Osteocyte (in vitro differentiated cells): ENCODE measurements around the gene SLC12A2. TPM values are rescaled to one million over a fixed set of nuclear protein-coding genes. Genes with fewer than 3 reads are reported as not detected.

Source experiments
- DNase-seq: peaks from one replicate; pipeline ENCODE4 v3.0.0; 2021; ENCODE audit warnings: mixed read lengths; ENCODE audit not compliant: unreplicated experiment; ENCODE audit errors: extremely low spot score
- H3K27ac Mint-ChIP-seq: one replicate; pipeline ENCODE4 v1.8.0; 2021; ENCODE audit warnings: mild to moderate bottlenecking, mixed read lengths; ENCODE audit not compliant: unreplicated experiment
- H3K27me3 Mint-ChIP-seq: one replicate; pipeline ENCODE4 v1.8.0; 2021; ENCODE audit warnings: mixed read lengths; ENCODE audit not compliant: unreplicated experiment
- H3K36me3 Mint-ChIP-seq: one replicate; pipeline ENCODE4 v1.8.0; 2021; ENCODE audit warnings: mixed read lengths; ENCODE audit not compliant: unreplicated experiment
- H3K4me1 Mint-ChIP-seq: one replicate; pipeline ENCODE4 v1.8.0; 2021; ENCODE audit warnings: mixed read lengths; ENCODE audit not compliant: unreplicated experiment
- H3K4me3 Mint-ChIP-seq: one replicate; pipeline ENCODE4 v1.8.0; 2021; ENCODE audit warnings: mild to moderate bottlenecking, moderate library complexity, mixed read lengths; ENCODE audit not compliant: unreplicated experiment
- H3K9me3 Mint-ChIP-seq: one replicate; pipeline ENCODE4 v1.8.0; 2021; ENCODE audit warnings: mixed read lengths; ENCODE audit not compliant: unreplicated experiment
- CTCF ChIP-seq: fragments of 200-600 bp; sonication (generic); IDR thresholded peaks from 2 replicates; pipeline ENCODE4 v1.5.0; 2021; ENCODE audit warnings: antibody characterized with exemption, mild to moderate bottlenecking, moderate library complexity
- total RNA-seq: library from RNA; stranded (reverse); gene quantifications from 2 replicates; pipeline ENCODE4 v1.2.1, GENCODE V29; 2021

SLC12A2 gene
- total RNA-seq, 1 donor from 2014 or later, result 37.9 TPM

GRCh38 chr5:128118214-128118613, 34.6 kb downstream of the SLC12A2 start:
- Mint-ChIP-seq H3K4me1 (no peaks in the 10 kb centered on the region), H3K36me3 (peaks cover 36% of the 10 kb centered on the region), H3K4me3 (no peak overlapping the region), H3K27ac (no peak overlapping the region), H3K9me3 (peaks cover 21% of the 10 kb centered on the region), H3K27me3 (no peaks in the 10 kb centered on the region)
- no peak for TF ChIP-seq CTCF
- no peak for DNase-seq

- DNase-seq, result no peak
- Mint-ChIP-seq H3K27me3 (no peaks in the 10 kb centered on the region), H3K27ac (no peak overlapping the region), H3K9me3 (peaks cover 21% of the 10 kb centered on the region), H3K4me3 (no peak overlapping the region), H3K4me1 (no peaks in the 10 kb centered on the region), H3K36me3 (peaks cover 23% of the 10 kb centered on the region)
- TF ChIP-seq CTCF, result no peak
Measured at GRCh38 chr5:128121651-128122050, 38.1 kb downstream of the SLC12A2 start.

- H3K27me3 Mint-ChIP-seq, result no peaks in the 10 kb centered on the region
- H3K27ac Mint-ChIP-seq, result no peak overlapping the region
- H3K4me1 Mint-ChIP-seq, result no peaks in the 10 kb centered on the region
- H3K4me3 Mint-ChIP-seq, result no peak overlapping the region
- H3K36me3 Mint-ChIP-seq, result peaks cover 7% of the 10 kb centered on the region
- TF ChIP-seq CTCF, result no peak
- DNase-seq, result no peak
- H3K9me3 Mint-ChIP-seq, result peaks cover 4% of the 10 kb centered on the region
Measured at GRCh38 chr5:128123936-128124335, 40.4 kb downstream of the SLC12A2 start.

- Mint-ChIP-seq H3K27me3 (no peaks in the 10 kb centered on the region), H3K36me3 (peaks cover 10% of the 10 kb centered on the region), H3K4me3 (no peak overlapping the region), H3K27ac (no peak overlapping the region), H3K4me1 (no peaks in the 10 kb centered on the region), H3K9me3 (no peaks in the 10 kb centered on the region)
- no peak for TF ChIP-seq CTCF
- DNase-seq, result no peak
Measured at GRCh38 chr5:128126241-128126640, 42.7 kb downstream of the SLC12A2 start.

GRCh38 chr5:128132499-128132898, 48.9 kb downstream of the SLC12A2 start:
- Mint-ChIP-seq H3K4me1 (no peaks in the 10 kb centered on the region), H3K4me3 (no peak overlapping the region), H3K9me3 (no peaks in the 10 kb centered on the region), H3K36me3 (peaks cover 45% of the 10 kb centered on the region), H3K27me3 (no peaks in the 10 kb centered on the region), H3K27ac (no peak overlapping the region)
- TF ChIP-seq CTCF, result no peak
- DNase-seq, result no peak
